WTC11 (cell line): ENCODE data around the gene GIGYF2. TPM values are rescaled to one million over a fixed set of nuclear protein-coding genes. Genes with fewer than 3 reads are reported as not detected.

Experiments used
- ATAC-seq: fragments of 200-7000 bp; cut with Tn5 transposase; 2 replicates; pipeline ENCODE4 v1.10.0; 2021; ENCODE audit warnings: mild to moderate bottlenecking, moderate library complexity
- CTCF ChIA-PET: fragments of 300-600 bp; sonication (Branson Sonifier 250); formaldehyde crosslinking; loops from one replicate; lab custom pipeline; 2021; ENCODE audit warnings: antibody characterized with exemption; lab: Charles Lee
- POLR2A ChIA-PET: fragments of 350-600 bp; sonication (Branson Sonifier 250); formaldehyde crosslinking; loops from one replicate; lab custom pipeline; 2021; ENCODE audit warnings: antibody characterized with exemption; lab: Charles Lee
- DNase-seq: peaks from one replicate; pipeline ENCODE4 v3.0.0; 2021; ENCODE audit warnings: low spot score
- H3K27ac Mint-ChIP-seq: 2 replicates; pipeline ENCODE4 v1.8.0; 2021; ENCODE audit warnings: mixed read lengths
- H3K27me3 Mint-ChIP-seq: 2 replicates; pipeline ENCODE4 v1.8.0; 2021; ENCODE audit warnings: low read depth, mild to moderate bottlenecking, moderate library complexity, mixed read lengths
- H3K36me3 Mint-ChIP-seq: 2 replicates; pipeline ENCODE4 v1.8.0; 2021; ENCODE audit warnings: mixed read lengths
- H3K4me1 Mint-ChIP-seq: 2 replicates; pipeline ENCODE4 v1.8.0; 2022; ENCODE audit warnings: mixed read lengths
- H3K4me3 Mint-ChIP-seq: 2 replicates; pipeline ENCODE4 v1.8.0; 2021; ENCODE audit warnings: mild to moderate bottlenecking, moderate library complexity, mixed read lengths
- H3K9me3 Mint-ChIP-seq: 2 replicates; pipeline ENCODE4 v1.8.0; 2021; ENCODE audit warnings: mixed read lengths
- CREB1 ChIP-seq: sonication (generic); formaldehyde crosslinking; IDR thresholded peaks from 2 replicates; pipeline ENCODE4 v1.8.0; 2023; ENCODE audit warnings: mild to moderate bottlenecking, missing genetic modification reagents
- ELF4 ChIP-seq: sonication (generic); formaldehyde crosslinking; IDR thresholded peaks from 2 replicates; pipeline ENCODE4 v1.8.1; 2022; ENCODE audit warnings: low read depth, mild to moderate bottlenecking, moderate library complexity, missing genetic modification reagents
- GTF2I ChIP-seq: fragments of 250-450 bp; sonication (Bioruptor Pico); conservative IDR thresholded peaks from 2 replicates; pipeline ENCODE4 v1.4.0; 2021; ENCODE audit warnings: mild to moderate bottlenecking
- HMGA2 ChIP-seq: fragments of 250-450 bp; sonication (Bioruptor Pico); IDR thresholded peaks from 2 replicates; pipeline ENCODE4 v1.4.0; 2021; ENCODE audit warnings: mild to moderate bottlenecking, moderate library complexity
- MYBL2 ChIP-seq: sonication (generic); formaldehyde crosslinking; IDR thresholded peaks from 2 replicates; pipeline ENCODE4 v1.8.1; 2023; ENCODE audit warnings: mild to moderate bottlenecking, moderate library complexity, missing genetic modification reagents
- OVOL2 ChIP-seq: fragments of 250-450 bp; sonication (Bioruptor Pico); IDR thresholded peaks from 2 replicates; pipeline ENCODE4 v1.9.0; 2021; ENCODE audit warnings: mild to moderate bottlenecking, borderline replicate concordance
- RELA ChIP-seq: sonication (generic); formaldehyde crosslinking; IDR thresholded peaks from 2 replicates; pipeline ENCODE4 v1.8.1; 2022; ENCODE audit warnings: missing genetic modification reagents, mild to moderate bottlenecking, borderline replicate concordance
- RORB ChIP-seq: fragments of 250-450 bp; sonication (Bioruptor Pico); IDR thresholded peaks from 2 replicates; pipeline ENCODE4 v1.9.0; 2021; ENCODE audit warnings: mild to moderate bottlenecking
- SMAD4 ChIP-seq: sonication (generic); formaldehyde crosslinking; IDR thresholded peaks from 2 replicates; pipeline ENCODE4 v1.8.0; 2022; ENCODE audit warnings: mild to moderate bottlenecking, missing genetic modification reagents
- SP1 ChIP-seq: sonication (generic); formaldehyde crosslinking; conservative IDR thresholded peaks from 2 replicates; pipeline ENCODE4 v1.8.1; 2022; ENCODE audit warnings: missing genetic modification reagents
- TEAD1 ChIP-seq: sonication (generic); formaldehyde crosslinking; IDR thresholded peaks from 2 replicates; pipeline ENCODE4 v1.8.0; 2022; ENCODE audit warnings: mild to moderate bottlenecking, missing genetic modification reagents
- TP53 ChIP-seq: sonication (generic); formaldehyde crosslinking; IDR thresholded peaks from 2 replicates; pipeline ENCODE4 v1.8.1; 2023; ENCODE audit warnings: mild to moderate bottlenecking, missing genetic modification reagents
- ZNF138 ChIP-seq: sonication (generic); formaldehyde crosslinking; conservative IDR thresholded peaks from 2 replicates; pipeline ENCODE4 v1.8.1; 2022; ENCODE audit warnings: mild to moderate bottlenecking, moderate library complexity, missing genetic modification reagents
- total RNA-seq: library from RNA; stranded (reverse); gene quantifications from 3 replicates; pipeline ENCODE4 v1.2.3, GENCODE V29; 2021
- TF ChIP-seq, protein P1 (sequence below): sonication (generic); formaldehyde crosslinking; conservative IDR thresholded peaks from 2 replicates; pipeline ENCODE4 v1.8.1; 2022; ENCODE audit warnings: mild to moderate bottlenecking, missing genetic modification reagents
- TF ChIP-seq, protein P2 (sequence below): sonication (generic); formaldehyde crosslinking; IDR thresholded peaks from 2 replicates; pipeline ENCODE4 v1.8.0; 2022; ENCODE audit warnings: mild to moderate bottlenecking, missing genetic modification reagents
- TF ChIP-seq, protein P3 (sequence below): fragments of 250-450 bp; sonication (Bioruptor Pico); IDR thresholded peaks from 2 replicates; pipeline ENCODE4 v1.9.0; 2021; ENCODE audit warnings: mild to moderate bottlenecking
- TF ChIP-seq, protein P4 (sequence below): sonication (generic); formaldehyde crosslinking; IDR thresholded peaks from 2 replicates; pipeline ENCODE4 v1.8.1; 2022; ENCODE audit warnings: missing genetic modification reagents, borderline replicate concordance
- TF ChIP-seq, protein P5 (sequence below): sonication (generic); formaldehyde crosslinking; IDR thresholded peaks from 2 replicates; pipeline ENCODE4 v1.8.0; 2023; ENCODE audit warnings: missing genetic modification reagents
- TF ChIP-seq, protein P6 (sequence below): sonication (generic); formaldehyde crosslinking; IDR thresholded peaks from 2 replicates; pipeline ENCODE4 v1.8.1; 2022; ENCODE audit warnings: low read depth, mild to moderate bottlenecking, moderate library complexity, missing genetic modification reagents, borderline replicate concordance
- TF ChIP-seq, protein P7 (sequence below): sonication (generic); formaldehyde crosslinking; IDR thresholded peaks from 2 replicates; pipeline ENCODE4 v1.8.1; 2022; ENCODE audit warnings: mild to moderate bottlenecking, missing genetic modification reagents, moderate library complexity, borderline replicate concordance
- TF ChIP-seq, protein P8 (sequence below): sonication (generic); formaldehyde crosslinking; IDR thresholded peaks from 2 replicates; pipeline ENCODE4 v1.8.0; 2023; ENCODE audit warnings: mild to moderate bottlenecking, missing genetic modification reagents

The GIGYF2 gene
- total RNA-seq, 1 experiment from 2014 or later, result 53.1 TPM

DNA sequence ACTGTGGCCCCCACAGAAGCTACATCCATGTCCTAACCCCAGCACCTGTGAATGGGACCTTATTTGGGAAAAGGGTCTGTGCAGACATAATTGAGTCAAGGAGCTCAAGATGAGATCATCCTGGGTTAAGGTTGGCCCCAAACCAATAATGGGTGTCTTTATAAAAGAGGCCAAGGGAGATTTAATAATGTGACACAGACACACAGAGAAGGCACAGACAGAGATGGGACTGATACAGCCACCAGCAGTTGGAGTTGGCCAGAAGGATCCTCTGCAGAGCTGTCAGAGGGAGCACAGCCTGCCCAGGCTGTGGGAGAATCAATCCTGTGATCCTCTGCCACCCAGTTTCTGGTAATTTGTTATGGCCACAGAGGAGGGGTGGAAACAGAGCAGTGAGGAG is 199.0 kb downstream of the GIGYF2 start:
- ATAC-seq, result no peak
- H3K36me3 Mint-ChIP-seq, result no peaks in the 10 kb centered on the region
- POLR2A ChIA-PET, result no interaction called here
- TF ChIP-seq SP1 (CRISPR knock-in tag), result no peak
- TF ChIP-seq, protein P1, sequence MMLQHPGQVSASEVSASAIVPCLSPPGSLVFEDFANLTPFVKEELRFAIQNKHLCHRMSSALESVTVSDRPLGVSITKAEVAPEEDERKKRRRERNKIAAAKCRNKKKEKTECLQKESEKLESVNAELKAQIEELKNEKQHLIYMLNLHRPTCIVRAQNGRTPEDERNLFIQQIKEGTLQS (CRISPR knock-in tag), result no peak
- TF ChIP-seq, protein P2, sequence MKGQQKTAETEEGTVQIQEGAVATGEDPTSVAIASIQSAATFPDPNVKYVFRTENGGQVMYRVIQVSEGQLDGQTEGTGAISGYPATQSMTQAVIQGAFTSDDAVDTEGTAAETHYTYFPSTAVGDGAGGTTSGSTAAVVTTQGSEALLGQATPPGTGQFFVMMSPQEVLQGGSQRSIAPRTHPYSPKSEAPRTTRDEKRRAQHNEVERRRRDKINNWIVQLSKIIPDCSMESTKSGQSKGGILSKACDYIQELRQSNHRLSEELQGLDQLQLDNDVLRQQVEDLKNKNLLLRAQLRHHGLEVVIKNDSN, result no peak
- TF ChIP-seq, protein P3, sequence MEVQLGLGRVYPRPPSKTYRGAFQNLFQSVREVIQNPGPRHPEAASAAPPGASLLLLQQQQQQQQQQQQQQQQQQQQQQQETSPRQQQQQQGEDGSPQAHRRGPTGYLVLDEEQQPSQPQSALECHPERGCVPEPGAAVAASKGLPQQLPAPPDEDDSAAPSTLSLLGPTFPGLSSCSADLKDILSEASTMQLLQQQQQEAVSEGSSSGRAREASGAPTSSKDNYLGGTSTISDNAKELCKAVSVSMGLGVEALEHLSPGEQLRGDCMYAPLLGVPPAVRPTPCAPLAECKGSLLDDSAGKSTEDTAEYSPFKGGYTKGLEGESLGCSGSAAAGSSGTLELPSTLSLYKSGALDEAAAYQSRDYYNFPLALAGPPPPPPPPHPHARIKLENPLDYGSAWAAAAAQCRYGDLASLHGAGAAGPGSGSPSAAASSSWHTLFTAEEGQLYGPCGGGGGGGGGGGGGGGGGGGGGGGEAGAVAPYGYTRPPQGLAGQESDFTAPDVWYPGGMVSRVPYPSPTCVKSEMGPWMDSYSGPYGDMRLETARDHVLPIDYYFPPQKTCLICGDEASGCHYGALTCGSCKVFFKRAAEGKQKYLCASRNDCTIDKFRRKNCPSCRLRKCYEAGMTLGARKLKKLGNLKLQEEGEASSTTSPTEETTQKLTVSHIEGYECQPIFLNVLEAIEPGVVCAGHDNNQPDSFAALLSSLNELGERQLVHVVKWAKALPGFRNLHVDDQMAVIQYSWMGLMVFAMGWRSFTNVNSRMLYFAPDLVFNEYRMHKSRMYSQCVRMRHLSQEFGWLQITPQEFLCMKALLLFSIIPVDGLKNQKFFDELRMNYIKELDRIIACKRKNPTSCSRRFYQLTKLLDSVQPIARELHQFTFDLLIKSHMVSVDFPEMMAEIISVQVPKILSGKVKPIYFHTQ, result no peak
- TF ChIP-seq, all 79 proteins: peak for 0
- no peak overlapping the region for H3K4me3 Mint-ChIP-seq
- peaks cover 9% of the 10 kb centered on the region for H3K4me1 Mint-ChIP-seq
- no peak for DNase-seq
- H3K27ac Mint-ChIP-seq, result no peak overlapping the region
- H3K27me3 Mint-ChIP-seq, result peaks cover 3% of the 10 kb centered on the region; the same call in 1 of the 2 replicates
- H3K9me3 Mint-ChIP-seq, result no peaks in the 10 kb centered on the region
- CTCF ChIA-PET, result interaction anchor here (0.8 kb wide), 1 partner anchor 70 kb away, joined by 3 read pairs; no protein-coding TSS in a partner anchor

DNA sequence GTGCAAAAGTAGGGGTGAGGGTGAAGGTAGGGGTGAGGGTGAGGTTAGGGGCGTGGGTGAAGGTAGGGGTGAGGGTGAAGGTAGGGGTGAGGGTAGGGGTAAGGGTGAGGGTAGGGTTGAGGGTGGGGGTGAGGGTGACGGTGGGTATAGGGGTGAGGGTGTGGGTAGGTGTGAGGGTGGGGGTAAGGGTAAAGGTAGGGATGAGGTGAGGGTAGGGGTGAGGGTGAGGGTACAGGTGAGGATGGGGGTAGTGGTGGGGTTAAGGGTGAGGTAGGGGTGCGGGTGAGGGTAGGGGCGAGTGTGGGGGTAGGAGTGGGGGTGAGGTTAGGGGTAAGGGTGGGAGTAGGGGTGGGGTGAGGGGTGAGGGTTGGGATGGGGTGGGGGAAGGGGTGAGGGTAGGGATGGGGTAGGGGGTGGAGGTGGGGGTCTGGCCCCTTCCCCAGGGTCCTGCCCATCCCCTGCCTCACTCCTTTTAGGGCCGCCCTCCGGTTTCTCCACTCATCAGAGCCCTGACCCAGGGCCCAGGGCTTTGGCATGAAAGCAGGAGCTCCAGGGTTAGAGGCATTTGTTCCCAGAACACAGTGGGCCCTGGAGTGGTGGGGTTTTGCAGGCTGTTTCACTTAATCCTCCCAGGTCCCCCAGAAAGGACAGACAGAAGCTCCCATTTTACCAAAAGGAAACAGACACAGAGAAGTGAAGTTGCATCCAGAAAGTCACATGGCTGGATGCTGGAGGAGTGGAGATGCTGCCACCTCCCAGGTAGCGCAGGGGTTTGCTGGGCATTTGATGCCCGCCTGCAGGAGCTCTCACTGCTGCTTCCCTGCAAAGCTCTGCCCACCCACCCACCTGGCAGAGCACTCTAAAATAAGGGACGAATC is 199.8 kb downstream of the GIGYF2 start:
- no peaks in the 10 kb centered on the region for H3K9me3 Mint-ChIP-seq
- DNase-seq, result no peak
- ChIA-PET CTCF (interaction anchor here (0.9 kb wide), 1 partner anchor 10 kb away, joined by 4 read pairs; no protein-coding TSS in a partner anchor), POLR2A (no interaction called here)
- no peak overlapping the region for H3K27ac Mint-ChIP-seq
- ATAC-seq, result no peak
- H3K36me3 Mint-ChIP-seq, result no peaks in the 10 kb centered on the region
- H3K4me3 Mint-ChIP-seq, result no peak overlapping the region
- H3K4me1 Mint-ChIP-seq, result peaks cover 3% of the 10 kb centered on the region
- no peaks in the 10 kb centered on the region; the same call in 1 of the 2 replicates for H3K27me3 Mint-ChIP-seq
- TF ChIP-seq ZNF138 (no peak), CREB1 (CRISPR knock-in tag) (no peak), RORB (no peak), ELF4 (CRISPR knock-in tag) (no peak), RELA (no peak), MYBL2 (CRISPR knock-in tag) (no peak), GTF2I (CRISPR knock-in tag) (no peak), SMAD4 (no peak), TEAD1 (no peak), HMGA2 (CRISPR knock-in tag) (no peak), TP53 (CRISPR knock-in tag) (no peak), OVOL2 (no peak)
- TF ChIP-seq, protein P2, result no peak
- TF ChIP-seq, protein P4, sequence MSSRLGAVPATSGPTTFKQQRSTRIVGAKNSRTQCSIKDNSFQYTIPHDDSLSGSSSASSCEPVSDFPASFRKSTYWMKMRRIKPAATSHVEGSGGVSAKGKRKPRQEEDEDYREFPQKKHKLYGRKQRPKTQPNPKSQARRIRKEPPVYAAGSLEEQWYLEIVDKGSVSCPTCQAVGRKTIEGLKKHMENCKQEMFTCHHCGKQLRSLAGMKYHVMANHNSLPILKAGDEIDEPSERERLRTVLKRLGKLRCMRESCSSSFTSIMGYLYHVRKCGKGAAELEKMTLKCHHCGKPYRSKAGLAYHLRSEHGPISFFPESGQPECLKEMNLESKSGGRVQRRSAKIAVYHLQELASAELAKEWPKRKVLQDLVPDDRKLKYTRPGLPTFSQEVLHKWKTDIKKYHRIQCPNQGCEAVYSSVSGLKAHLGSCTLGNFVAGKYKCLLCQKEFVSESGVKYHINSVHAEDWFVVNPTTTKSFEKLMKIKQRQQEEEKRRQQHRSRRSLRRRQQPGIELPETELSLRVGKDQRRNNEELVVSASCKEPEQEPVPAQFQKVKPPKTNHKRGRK (CRISPR knock-in tag), result no peak
- TF ChIP-seq, protein P5, sequence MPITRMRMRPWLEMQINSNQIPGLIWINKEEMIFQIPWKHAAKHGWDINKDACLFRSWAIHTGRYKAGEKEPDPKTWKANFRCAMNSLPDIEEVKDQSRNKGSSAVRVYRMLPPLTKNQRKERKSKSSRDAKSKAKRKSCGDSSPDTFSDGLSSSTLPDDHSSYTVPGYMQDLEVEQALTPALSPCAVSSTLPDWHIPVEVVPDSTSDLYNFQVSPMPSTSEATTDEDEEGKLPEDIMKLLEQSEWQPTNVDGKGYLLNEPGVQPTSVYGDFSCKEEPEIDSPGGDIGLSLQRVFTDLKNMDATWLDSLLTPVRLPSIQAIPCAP (CRISPR knock-in tag), result no peak
- TF ChIP-seq, protein P6, sequence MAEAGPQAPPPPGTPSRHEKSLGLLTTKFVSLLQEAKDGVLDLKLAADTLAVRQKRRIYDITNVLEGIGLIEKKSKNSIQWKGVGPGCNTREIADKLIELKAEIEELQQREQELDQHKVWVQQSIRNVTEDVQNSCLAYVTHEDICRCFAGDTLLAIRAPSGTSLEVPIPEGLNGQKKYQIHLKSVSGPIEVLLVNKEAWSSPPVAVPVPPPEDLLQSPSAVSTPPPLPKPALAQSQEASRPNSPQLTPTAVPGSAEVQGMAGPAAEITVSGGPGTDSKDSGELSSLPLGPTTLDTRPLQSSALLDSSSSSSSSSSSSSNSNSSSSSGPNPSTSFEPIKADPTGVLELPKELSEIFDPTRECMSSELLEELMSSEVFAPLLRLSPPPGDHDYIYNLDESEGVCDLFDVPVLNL, result no peak
- TF ChIP-seq, protein P7, sequence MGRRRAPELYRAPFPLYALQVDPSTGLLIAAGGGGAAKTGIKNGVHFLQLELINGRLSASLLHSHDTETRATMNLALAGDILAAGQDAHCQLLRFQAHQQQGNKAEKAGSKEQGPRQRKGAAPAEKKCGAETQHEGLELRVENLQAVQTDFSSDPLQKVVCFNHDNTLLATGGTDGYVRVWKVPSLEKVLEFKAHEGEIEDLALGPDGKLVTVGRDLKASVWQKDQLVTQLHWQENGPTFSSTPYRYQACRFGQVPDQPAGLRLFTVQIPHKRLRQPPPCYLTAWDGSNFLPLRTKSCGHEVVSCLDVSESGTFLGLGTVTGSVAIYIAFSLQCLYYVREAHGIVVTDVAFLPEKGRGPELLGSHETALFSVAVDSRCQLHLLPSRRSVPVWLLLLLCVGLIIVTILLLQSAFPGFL (CRISPR knock-in tag), result no peak
- TF ChIP-seq, protein P8, sequence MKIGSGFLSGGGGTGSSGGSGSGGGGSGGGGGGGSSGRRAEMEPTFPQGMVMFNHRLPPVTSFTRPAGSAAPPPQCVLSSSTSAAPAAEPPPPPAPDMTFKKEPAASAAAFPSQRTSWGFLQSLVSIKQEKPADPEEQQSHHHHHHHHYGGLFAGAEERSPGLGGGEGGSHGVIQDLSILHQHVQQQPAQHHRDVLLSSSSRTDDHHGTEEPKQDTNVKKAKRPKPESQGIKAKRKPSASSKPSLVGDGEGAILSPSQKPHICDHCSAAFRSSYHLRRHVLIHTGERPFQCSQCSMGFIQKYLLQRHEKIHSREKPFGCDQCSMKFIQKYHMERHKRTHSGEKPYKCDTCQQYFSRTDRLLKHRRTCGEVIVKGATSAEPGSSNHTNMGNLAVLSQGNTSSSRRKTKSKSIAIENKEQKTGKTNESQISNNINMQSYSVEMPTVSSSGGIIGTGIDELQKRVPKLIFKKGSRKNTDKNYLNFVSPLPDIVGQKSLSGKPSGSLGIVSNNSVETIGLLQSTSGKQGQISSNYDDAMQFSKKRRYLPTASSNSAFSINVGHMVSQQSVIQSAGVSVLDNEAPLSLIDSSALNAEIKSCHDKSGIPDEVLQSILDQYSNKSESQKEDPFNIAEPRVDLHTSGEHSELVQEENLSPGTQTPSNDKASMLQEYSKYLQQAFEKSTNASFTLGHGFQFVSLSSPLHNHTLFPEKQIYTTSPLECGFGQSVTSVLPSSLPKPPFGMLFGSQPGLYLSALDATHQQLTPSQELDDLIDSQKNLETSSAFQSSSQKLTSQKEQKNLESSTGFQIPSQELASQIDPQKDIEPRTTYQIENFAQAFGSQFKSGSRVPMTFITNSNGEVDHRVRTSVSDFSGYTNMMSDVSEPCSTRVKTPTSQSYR (CRISPR knock-in tag), result no peak
